HCT116 (cell line): ENCODE results near the gene GNB5.

Source experiments
- CTCF ChIP-seq, 3 experiments: fragments of 200-600 bp in 1 of 3; sonication (generic) in 1 of 3; IDR thresholded peaks in 2 of 3; conservative IDR thresholded peaks in 1 of 3; 2 replicates each; pipeline ENCODE4 v1.5.1; 2012 to 2017; ENCODE audit warnings: low read depth in 2 of 3, low read length in 2 of 3, antibody characterized with exemption in 1 of 3, borderline replicate concordance in 1 of 3, control low read depth in 1 of 3, mild to moderate bottlenecking in 1 of 3, mixed read lengths in 1 of 3, mixed run types in 1 of 3, moderate library complexity in 1 of 3; ENCODE audit not compliant: insufficient read depth in 1 of 3
- RAD21 ChIP-seq: IDR thresholded peaks from 2 replicates; pipeline ENCODE4 v1.6.1; 2012; ENCODE audit warnings: low read depth, mild to moderate bottlenecking

DNA sequence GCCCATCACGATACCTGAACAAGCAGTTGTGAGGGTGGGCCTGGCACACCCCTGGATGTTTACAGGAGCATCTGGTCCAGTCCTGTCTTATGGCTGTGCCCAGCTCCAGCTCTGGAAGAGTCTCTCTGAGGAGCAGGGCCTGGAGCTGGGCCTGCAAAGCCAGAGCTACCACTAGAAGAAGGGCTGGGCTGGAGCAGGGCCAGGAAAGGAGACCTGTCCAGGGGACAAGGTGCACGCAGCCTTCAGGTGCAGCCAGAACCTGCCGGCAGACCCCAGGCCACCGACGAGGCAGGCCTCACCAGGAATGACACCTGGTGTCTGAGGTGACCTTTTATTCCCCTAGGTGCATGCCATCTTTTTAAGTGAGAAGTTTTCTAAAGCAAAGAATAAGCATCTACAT, 70.2 kb downstream of the GNB5 start:
- no peak for TF ChIP-seq CTCF (IDR thresholded peaks at IDR 0.05 in 2 of 3, conservative IDR thresholded peaks at IDR 0.05 in 1 of 3; ENCODE audit: borderline replicate concordance in 1 of 3, insufficient read depth in 1 of 3, low read depth in 2 of 3, low read length in 2 of 3)
- TF ChIP-seq RAD21, result no peak
